ENCODE measurements around the gene HOXB6. TPM values are rescaled to one million over a fixed set of nuclear protein-coding genes. Genes with fewer than 3 reads are reported as not detected.
A peak's percentile ranks its signal among the peaks of the same experiment; 100 is the strongest.

Gene HOXB6
- polyA plus RNA-seq, 3 donors = not detected

DNA sequence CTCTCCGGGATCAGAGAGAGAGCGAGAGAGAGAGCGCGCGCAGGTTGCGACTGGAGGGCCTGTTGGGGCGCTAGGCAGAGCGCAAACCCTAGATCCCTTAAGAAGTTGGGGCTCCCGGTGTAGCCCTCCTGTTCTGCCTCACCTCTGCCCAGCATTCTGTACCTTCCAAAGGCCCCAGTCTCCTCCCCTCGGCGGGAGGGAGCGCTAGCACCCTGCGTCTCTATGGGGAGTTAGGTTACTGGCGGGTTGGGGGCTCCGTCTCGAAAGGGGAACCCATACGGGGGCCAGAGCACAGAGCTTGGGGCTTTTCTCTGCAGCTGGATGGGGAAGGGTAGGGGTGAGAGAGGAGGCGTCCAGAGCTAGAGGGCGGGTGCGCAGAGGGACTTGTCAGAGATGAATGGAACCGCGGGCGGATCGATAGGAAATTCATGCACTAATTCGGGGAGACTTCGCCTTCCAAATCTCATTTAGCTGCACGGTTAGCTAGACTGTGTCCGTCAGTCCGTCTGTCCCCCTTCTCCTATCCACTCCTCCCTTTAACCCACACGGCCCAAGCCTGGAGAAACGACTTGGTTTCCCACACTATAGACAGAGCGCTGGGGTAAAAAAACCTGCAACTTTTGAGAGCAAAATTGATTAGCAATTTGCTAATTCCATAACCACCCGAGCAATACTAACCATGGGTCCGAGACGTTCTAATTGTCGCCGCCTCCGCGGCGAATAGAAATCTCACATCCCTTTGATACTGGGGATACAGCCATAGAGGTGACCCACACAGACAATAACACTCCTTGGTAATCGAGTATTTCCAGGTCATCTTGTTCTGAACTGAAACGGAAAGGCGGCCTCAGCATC is 25.9 kb downstream of the HOXB6 start:
- no peak for DNase-seq
- peaks cover 31 to 49% of the 10 kb centered on the region in 2 donors for H3K4me1 ChIP-seq (ENCODE audit: control insufficient read depth in 1 of 2, insufficient read depth in 2 of 2, low read length in 2 of 2)
- H3K36me3 Mint-ChIP-seq = peaks cover 13 to 17% of the 10 kb centered on the region in 2 donors
- H3K9me3 ChIP-seq (replicated peaks in 1 of 2; ENCODE audit: control insufficient read depth in 1 of 2, insufficient read depth in 1 of 2, low read length in 2 of 2) = peaks cover 0 to 24% of the 10 kb centered on the region in 2 donors
- peak overlapping the region; percentile 58 to 86 (median 62) for H3K4me3 ChIP-seq (replicated peaks in 1 of 3; ENCODE audit: low read depth in 2 of 3, low read length in 3 of 3)
- intact Hi-C loops (cut with micrococcal nuclease) = no loop called here
- H3K27ac ChIP-seq (ENCODE audit: low read depth in 1 of 2, low read length in 2 of 2) = no peak overlapping the region
- H3K36me3 ChIP-seq (replicated peaks in 1 of 2; ENCODE audit: control insufficient read depth in 1 of 2, insufficient read depth in 2 of 2, low read length in 2 of 2) = no peaks in the 10 kb centered on the region
- H4K20me1 ChIP-seq (ENCODE audit: insufficient read depth, low read length) = no peaks in the 10 kb centered on the region
- H3K4me2 ChIP-seq (replicated peaks; ENCODE audit: extremely low read depth, low read length, poor library complexity, severe bottlenecking) = peak overlapping the region; percentile 99
- H3K79me2 ChIP-seq (ENCODE audit: insufficient read depth, low read length) = no peaks in the 10 kb centered on the region
- H3K4me1 Mint-ChIP-seq = peaks cover 49% of the 10 kb centered on the region
- TF ChIP-seq, protein P1, sequence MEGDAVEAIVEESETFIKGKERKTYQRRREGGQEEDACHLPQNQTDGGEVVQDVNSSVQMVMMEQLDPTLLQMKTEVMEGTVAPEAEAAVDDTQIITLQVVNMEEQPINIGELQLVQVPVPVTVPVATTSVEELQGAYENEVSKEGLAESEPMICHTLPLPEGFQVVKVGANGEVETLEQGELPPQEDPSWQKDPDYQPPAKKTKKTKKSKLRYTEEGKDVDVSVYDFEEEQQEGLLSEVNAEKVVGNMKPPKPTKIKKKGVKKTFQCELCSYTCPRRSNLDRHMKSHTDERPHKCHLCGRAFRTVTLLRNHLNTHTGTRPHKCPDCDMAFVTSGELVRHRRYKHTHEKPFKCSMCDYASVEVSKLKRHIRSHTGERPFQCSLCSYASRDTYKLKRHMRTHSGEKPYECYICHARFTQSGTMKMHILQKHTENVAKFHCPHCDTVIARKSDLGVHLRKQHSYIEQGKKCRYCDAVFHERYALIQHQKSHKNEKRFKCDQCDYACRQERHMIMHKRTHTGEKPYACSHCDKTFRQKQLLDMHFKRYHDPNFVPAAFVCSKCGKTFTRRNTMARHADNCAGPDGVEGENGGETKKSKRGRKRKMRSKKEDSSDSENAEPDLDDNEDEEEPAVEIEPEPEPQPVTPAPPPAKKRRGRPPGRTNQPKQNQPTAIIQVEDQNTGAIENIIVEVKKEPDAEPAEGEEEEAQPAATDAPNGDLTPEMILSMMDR (IDR thresholded peaks at IDR 0.05) = no peak
- peak overlapping the region in 1 of 7 donors; percentile 75 for H3K27ac Mint-ChIP-seq
- H2AFZ ChIP-seq (ENCODE audit: insufficient read depth, low read depth, low read length, poor library complexity, severe bottlenecking) = peak overlapping the region; percentile 93
- H3K9ac ChIP-seq (ENCODE audit: insufficient read depth, low read length, poor library complexity, severe bottlenecking) = no peak overlapping the region
- peak overlapping the region; percentile 81 to 94 for H3K4me3 Mint-ChIP-seq
- H3K27me3 ChIP-seq (ENCODE audit: control insufficient read depth in 2 of 2, insufficient read depth in 2 of 2, low read length in 2 of 2) = peaks cover 75 to 93% of the 10 kb centered on the region in 2 donors
- WGBS (ENCODE audit: insufficient coverage) = 7% methylated on average over 30 of the region's 43 CpGs
- peaks cover 4 to 41% (median 24%) of the 10 kb centered on the region in 7 donors for H3K9me3 Mint-ChIP-seq
- peaks cover 84 to 89% (median 85%) of the 10 kb centered on the region in 3 donors for H3K27me3 Mint-ChIP-seq (ENCODE audit: low read depth in 3 of 3)

DNA sequence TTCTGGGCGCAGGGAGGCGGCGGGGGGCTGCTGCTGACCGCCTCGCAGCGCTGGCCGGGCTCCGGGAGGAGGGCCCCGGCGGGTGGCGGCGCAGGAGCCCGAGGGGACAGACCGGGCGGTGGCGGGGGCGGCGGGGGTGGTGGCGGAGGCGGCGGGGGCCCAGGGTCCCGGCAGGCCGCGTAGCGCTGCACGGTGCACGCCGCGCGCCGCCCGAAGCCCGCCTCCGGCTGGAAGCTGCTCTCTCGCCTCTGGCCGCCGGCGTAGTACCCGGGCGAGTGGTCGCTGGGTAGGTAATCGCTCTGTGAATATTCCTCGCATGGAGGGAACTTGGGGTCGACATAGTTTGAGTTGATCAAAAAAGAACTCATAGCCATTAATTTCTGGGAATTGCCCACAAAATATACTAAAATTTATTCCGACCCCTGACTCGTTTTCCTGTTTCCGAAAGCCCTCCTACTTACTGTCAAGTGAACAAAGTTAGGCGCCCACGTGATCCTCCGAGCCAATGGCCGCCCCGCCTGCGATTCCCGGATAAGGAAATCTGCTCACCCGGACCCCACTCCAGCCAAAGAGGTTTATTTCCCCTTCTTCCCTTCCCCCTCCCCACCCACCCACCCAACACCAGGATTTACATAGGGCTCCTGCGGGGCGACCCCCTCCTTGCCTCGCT is 26.7 kb downstream of the HOXB6 start, which contains the start of gene HOXB4:
Gene HOXB4, minus strand, starts transcription at position 405 of the 670 bp plus-strand sequence. Its CDS starts 31 bp downstream, at position 374.
- under 1% methylated on average over 31 of the region's 58 CpGs for WGBS (ENCODE audit: insufficient coverage)
- peaks cover 49% of the 10 kb centered on the region for H3K4me1 Mint-ChIP-seq
- H3K4me3 ChIP-seq (replicated peaks in 1 of 3; ENCODE audit: low read depth in 2 of 3, low read length in 3 of 3) = peak within 1 kb of the TSS; percentile 58 to 86 (median 62)
- H3K9me3 Mint-ChIP-seq = peaks cover 4 to 41% (median 24%) of the 10 kb centered on the region in 7 donors
- peaks cover 77 to 89% (median 85%) of the 10 kb centered on the region in 3 donors for H3K27me3 Mint-ChIP-seq (ENCODE audit: low read depth in 3 of 3)
- no peaks in the 10 kb centered on the region for H3K79me2 ChIP-seq (ENCODE audit: insufficient read depth, low read length)
- no peaks in the 10 kb centered on the region for H4K20me1 ChIP-seq (ENCODE audit: insufficient read depth, low read length)
- peak in 2 of 3 donors; percentile 41 to 56 for DNase-seq
- H3K4me2 ChIP-seq (replicated peaks; ENCODE audit: extremely low read depth, low read length, poor library complexity, severe bottlenecking) = peak within 1 kb of the TSS; percentile 99
- H3K9ac ChIP-seq (ENCODE audit: insufficient read depth, low read length, poor library complexity, severe bottlenecking) = peak within 1 kb of the TSS; percentile 36
- peak within 1 kb of the TSS in 1 of 7 donors; percentile 75 for H3K27ac Mint-ChIP-seq
- H3K9me3 ChIP-seq (replicated peaks in 1 of 2; ENCODE audit: control insufficient read depth in 1 of 2, insufficient read depth in 1 of 2, low read length in 2 of 2) = peaks cover 0 to 18% of the 10 kb centered on the region in 2 donors
- no peaks in the 10 kb centered on the region for H3K36me3 ChIP-seq (replicated peaks in 1 of 2; ENCODE audit: control insufficient read depth in 1 of 2, insufficient read depth in 2 of 2, low read length in 2 of 2)
- H3K27me3 ChIP-seq (ENCODE audit: control insufficient read depth in 2 of 2, insufficient read depth in 2 of 2, low read length in 2 of 2) = peaks cover 69 to 91% of the 10 kb centered on the region in 2 donors
- H3K4me3 Mint-ChIP-seq = peak within 1 kb of the TSS; percentile 81 to 94
- TF ChIP-seq, protein P1 (IDR thresholded peaks at IDR 0.05) = no peak
- peaks cover 31 to 49% of the 10 kb centered on the region in 2 donors for H3K4me1 ChIP-seq (ENCODE audit: control insufficient read depth in 1 of 2, insufficient read depth in 2 of 2, low read length in 2 of 2)
- H3K27ac ChIP-seq (ENCODE audit: low read depth in 1 of 2, low read length in 2 of 2) = no peak within 1 kb of the TSS
- H3K36me3 Mint-ChIP-seq = peaks cover 13 to 17% of the 10 kb centered on the region in 2 donors
- intact Hi-C loops (cut with micrococcal nuclease) = no loop called here
- peak within 1 kb of the TSS; percentile 93 for H2AFZ ChIP-seq (ENCODE audit: insufficient read depth, low read depth, low read length, poor library complexity, severe bottlenecking)

All from CD14-positive monocyte (primary cell).